CD14-positive monocyte (primary cell): ENCODE results near the gene GMDS. TPM values are rescaled to one million over a fixed set of nuclear protein-coding genes. Genes with fewer than 3 reads are reported as not detected.

Experiments
- DNase-seq, 3 donors: peaks; one replicate each; pipeline ENCODE4 v3.0.0-alpha.2; 2011 to 2022
- H2AFZ ChIP-seq: 2 replicates; pipeline ENCODE4 v1.6.0; 2012; ENCODE audit warnings: mild to moderate bottlenecking, low read depth, low read length, inconsistent platforms; ENCODE audit not compliant: insufficient read depth, poor library complexity, severe bottlenecking
- H3K27ac ChIP-seq, 2 donors: 1 replicate in 1 of 2; 2 replicates in 1 of 2; pipeline ENCODE4 v1.5.1; 2012 to 2013; ENCODE audit warnings: low read length in 2 of 2, control low read depth in 1 of 2, inconsistent platforms in 1 of 2, low read depth in 1 of 2, mild to moderate bottlenecking in 1 of 2
- H3K27me3 ChIP-seq, 2 donors: one replicate each; pipeline versions ENCODE4 v1.6.0 to v1.6.1; 2011 to 2013; ENCODE audit warnings: low read length in 2 of 2; ENCODE audit not compliant: control insufficient read depth in 2 of 2, insufficient read depth in 2 of 2
- H3K36me3 ChIP-seq, 2 donors: replicated peaks in 1 of 2; 1 replicate in 1 of 2; 2 replicates in 1 of 2; pipeline versions ENCODE4 v1.5.1 to v1.6.1; 2012 to 2013; ENCODE audit warnings: low read length in 2 of 2, control low read depth in 1 of 2, inconsistent platforms in 1 of 2, mild to moderate bottlenecking in 1 of 2; ENCODE audit not compliant: insufficient read depth in 2 of 2, control insufficient read depth in 1 of 2
- H3K4me1 ChIP-seq, 2 donors: 1 replicate in 1 of 2; 2 replicates in 1 of 2; pipeline versions ENCODE4 v1.5.1 to v1.6.1; 2012 to 2013; ENCODE audit warnings: low read length in 2 of 2, control low read depth in 1 of 2, inconsistent platforms in 1 of 2, mild to moderate bottlenecking in 1 of 2, moderate library complexity in 1 of 2; ENCODE audit not compliant: insufficient read depth in 2 of 2, control insufficient read depth in 1 of 2
- H3K4me2 ChIP-seq: replicated peaks from 2 replicates; pipeline ENCODE3; 2012; ENCODE audit warnings: low read length, moderate library complexity, mild to moderate bottlenecking; ENCODE audit not compliant: poor library complexity, severe bottlenecking; ENCODE audit errors: extremely low read depth
- H3K4me3 ChIP-seq, 3 experiments: fragments of 200-600 bp in 1 of 3; sonication (generic) in 1 of 3; replicated peaks in 1 of 3; 1 replicate in 2 of 3; 2 replicates in 1 of 3; pipeline ENCODE4 v1.5.1; 2011 to 2013; ENCODE audit warnings: low read length in 3 of 3, mild to moderate bottlenecking in 3 of 3, control low read depth in 2 of 3, low read depth in 2 of 3, inconsistent platforms in 1 of 3, moderate library complexity in 1 of 3
- H3K79me2 ChIP-seq: 2 replicates; pipeline ENCODE4 v1.6.0; 2012; ENCODE audit warnings: mild to moderate bottlenecking, control low read depth, inconsistent platforms, low read length, moderate library complexity; ENCODE audit not compliant: insufficient read depth
- H3K9ac ChIP-seq: 2 replicates; pipeline ENCODE4 v1.6.0; 2017; ENCODE audit warnings: low read length, mild to moderate bottlenecking; ENCODE audit not compliant: insufficient read depth, poor library complexity, severe bottlenecking
- H3K9me3 ChIP-seq, 2 donors: replicated peaks in 1 of 2; 1 replicate in 1 of 2; 2 replicates in 1 of 2; pipeline versions ENCODE4 v1.5.1 to v1.6.1; 2012 to 2013; ENCODE audit warnings: low read length in 2 of 2, control low read depth in 1 of 2; ENCODE audit not compliant: control insufficient read depth in 1 of 2, insufficient read depth in 1 of 2
- H4K20me1 ChIP-seq: 2 replicates; pipeline ENCODE4 v1.6.0; 2012; ENCODE audit warnings: mild to moderate bottlenecking, low read length, control low read depth, moderate library complexity; ENCODE audit not compliant: insufficient read depth
- H3K27ac Mint-ChIP-seq, 7 donors: one replicate each; pipeline ENCODE4 v1.8.0; 2020; ENCODE audit warnings: mild to moderate bottlenecking in 7 of 7, mixed read lengths in 7 of 7, moderate library complexity in 6 of 7, inconsistent platforms in 2 of 7
- H3K27me3 Mint-ChIP-seq, 3 donors: one replicate each; pipeline ENCODE4 v1.8.0; 2021 to 2022; ENCODE audit warnings: low read depth in 3 of 3, mild to moderate bottlenecking in 3 of 3, mixed read lengths in 3 of 3, moderate library complexity in 3 of 3, inconsistent platforms in 1 of 3
- H3K36me3 Mint-ChIP-seq, 2 donors: one replicate each; pipeline ENCODE4 v1.8.0; 2020; ENCODE audit warnings: mixed read lengths in 2 of 2, inconsistent platforms in 1 of 2, mild to moderate bottlenecking in 1 of 2
- H3K4me1 Mint-ChIP-seq: one replicate; pipeline ENCODE4 v1.8.0; 2020; ENCODE audit warnings: mild to moderate bottlenecking, mixed read lengths
- H3K4me3 Mint-ChIP-seq, 2 donors: one replicate each; pipeline ENCODE4 v1.8.0; 2020; ENCODE audit warnings: mild to moderate bottlenecking in 2 of 2, mixed read lengths in 2 of 2, moderate library complexity in 1 of 2
- H3K9me3 Mint-ChIP-seq, 7 donors: one replicate each; pipeline ENCODE4 v1.8.0; 2020 to 2022; ENCODE audit warnings: mixed read lengths in 7 of 7, mild to moderate bottlenecking in 6 of 7, moderate library complexity in 6 of 7, inconsistent platforms in 2 of 7
- CTCF ChIP-seq: fragments of 200-600 bp; IDR thresholded peaks from one replicate; pipeline ENCODE4 v1.8.0; 2022; ENCODE audit warnings: antibody characterized with exemption, mild to moderate bottlenecking
- WGBS: methylation state at CpG from one replicate; pipeline ENCODE4 v1.1.5; 2013; ENCODE audit warnings: missing lambda C conversion rate; ENCODE audit not compliant: insufficient coverage; 5-methylcytosine and 5-hydroxymethylcytosine counted together
- intact Hi-C, 2 donors: fragments of 100-400 bp; cut with micrococcal nuclease; formaldehyde crosslinking; loops; one replicate each; pipeline versions ENCODE4 v1.15.0 to v1.15.1; 2023
- polyA plus RNA-seq, 3 donors: library from polyadenylated mRNA; depleted of rRNA in 1 of 3; unstranded in 2 of 3; stranded (reverse) in 1 of 3; fragments of 300-500 nt in 2 of 3; fragments of >200 nt in 1 of 3; fragmentation: Illumina TruSeq in 2 of 3; gene quantifications; 1 replicate in 2 of 3; 2 replicates in 1 of 3; pipeline ENCODE4 v1.2.3, GENCODE V29; 2012 to 2021

The GMDS gene
- polyA plus RNA-seq, 3 donors: 10.5 to 19.9 (median 17.6) TPM

GRCh38 chr6:2094642-2095041 is 150.8 kb downstream of the GMDS start:
- no peak overlapping the region for H3K4me3 ChIP-seq
- intact Hi-C loops: no loop called here
- H4K20me1 ChIP-seq: no peaks in the 10 kb centered on the region
- no peaks in the 10 kb centered on the region for H3K9me3 ChIP-seq
- Mint-ChIP-seq H3K27me3 (no peaks in the 10 kb centered on the region), H3K4me1 (no peaks in the 10 kb centered on the region), H3K4me3 (no peak overlapping the region), H3K9me3 (no peaks in the 10 kb centered on the region), H3K36me3 (no peaks in the 10 kb centered on the region), H3K27ac (no peak overlapping the region)
- H3K27me3 ChIP-seq: no peaks in the 10 kb centered on the region
- H3K27ac ChIP-seq: no peak overlapping the region
- no peak for DNase-seq
- H3K79me2 ChIP-seq: no peaks in the 10 kb centered on the region
- no peak overlapping the region for H2AFZ ChIP-seq
- no peaks in the 10 kb centered on the region for H3K36me3 ChIP-seq
- 100% methylated on average over 1 of the region's 2 CpGs for WGBS
- no peak overlapping the region for H3K9ac ChIP-seq
- no peaks in the 10 kb centered on the region for H3K4me1 ChIP-seq
- H3K4me2 ChIP-seq: no peak overlapping the region
- TF ChIP-seq CTCF: no peak

- Histone ChIP-seq H3K9ac (no peak overlapping the region), H3K27me3 (no peaks in the 10 kb centered on the region), H3K4me1 (no peaks in the 10 kb centered on the region), H3K79me2 (no peaks in the 10 kb centered on the region), H3K4me2 (no peak overlapping the region), H3K27ac (no peak overlapping the region), H3K9me3 (no peaks in the 10 kb centered on the region), H2AFZ (no peak overlapping the region), H3K36me3 (no peaks in the 10 kb centered on the region), H3K4me3 (no peak overlapping the region), H4K20me1 (no peaks in the 10 kb centered on the region)
- no peaks in the 10 kb centered on the region for H3K4me1 Mint-ChIP-seq
- H3K9me3 Mint-ChIP-seq: peaks cover 0 to 4% (median 0%) of the 10 kb centered on the region in 7 donors
- H3K4me3 Mint-ChIP-seq: no peak overlapping the region
- WGBS: 97% methylated on average over 3 of the region's 7 CpGs
- no peak overlapping the region for H3K27ac Mint-ChIP-seq
- no peaks in the 10 kb centered on the region for H3K36me3 Mint-ChIP-seq
- no peak for DNase-seq
- intact Hi-C loops: no loop called here
- TF ChIP-seq CTCF: no peak
- H3K27me3 Mint-ChIP-seq: peaks cover 0 to 2% (median 1%) of the 10 kb centered on the region in 3 donors
Observed at GRCh38 chr6:2086326-2086965, 159.0 kb downstream of the GMDS start.
